H9 (cell line): ENCODE results near the gene WAPL. TPM values are rescaled to one million over a fixed set of nuclear protein-coding genes. Genes with fewer than 3 reads are reported as not detected.

ENCODE experiments used
- DNase-seq: peaks from one replicate; pipeline ENCODE4 v3.0.0-alpha.2; 2017
- H2AFZ ChIP-seq: one replicate; pipeline ENCODE4 v1.6.1; 2013; ENCODE audit warnings: mild to moderate bottlenecking, low read length, control low read depth, moderate library complexity
- H2AK5ac ChIP-seq: 2 replicates; pipeline ENCODE4 v1.6.1; 2013; ENCODE audit warnings: low read length, control low read depth, mixed read lengths; ENCODE audit not compliant: insufficient read length
- H2BK120ac ChIP-seq: one replicate; pipeline ENCODE4 v1.6.1; 2013; ENCODE audit warnings: low read depth, mild to moderate bottlenecking, low read length, control low read depth, inconsistent platforms; ENCODE audit not compliant: poor library complexity, severe bottlenecking
- H2BK12ac ChIP-seq: 2 replicates; pipeline ENCODE4 v1.6.1; 2013; ENCODE audit warnings: low read length, control low read depth, mixed read lengths, low read depth; ENCODE audit not compliant: insufficient read length
- H2BK15ac ChIP-seq: 2 replicates; pipeline ENCODE4 v1.6.1; 2013; ENCODE audit warnings: low read depth, low read length, control low read depth
- H2BK20ac ChIP-seq: one replicate; pipeline ENCODE4 v1.6.1; 2013; ENCODE audit warnings: low read depth, mild to moderate bottlenecking, low read length, control low read depth, inconsistent platforms; ENCODE audit not compliant: poor library complexity, severe bottlenecking
- H2BK5ac ChIP-seq: 2 replicates; pipeline ENCODE4 v1.6.1; 2013; ENCODE audit warnings: low read length, control low read depth, mixed read lengths; ENCODE audit not compliant: insufficient read length
- H3K14ac ChIP-seq: 2 replicates; pipeline ENCODE4 v1.6.1; 2013; ENCODE audit warnings: low read length, control low read depth; ENCODE audit not compliant: insufficient read depth
- H3K18ac ChIP-seq: 2 replicates; pipeline ENCODE4 v1.6.1; 2013; ENCODE audit warnings: low read depth, mild to moderate bottlenecking, mixed read lengths, low read length, control low read depth; ENCODE audit not compliant: insufficient read length
- H3K23ac ChIP-seq: 2 replicates; pipeline ENCODE4 v1.6.1; 2013; ENCODE audit warnings: low read length, control low read depth, mixed read lengths, low read depth; ENCODE audit not compliant: insufficient read length
- H3K23me2 ChIP-seq: 2 replicates; pipeline ENCODE4 v1.6.1; 2013; ENCODE audit warnings: low read depth, mild to moderate bottlenecking, mixed read lengths, low read length, control low read depth; ENCODE audit not compliant: insufficient read length, poor library complexity, severe bottlenecking
- H3K27ac ChIP-seq: 2 replicates; pipeline ENCODE4 v1.5.1; 2013; ENCODE audit warnings: low read length, control low read depth, mixed read lengths, low read depth; ENCODE audit not compliant: insufficient read length
- H3K27me3 ChIP-seq: 2 replicates; pipeline ENCODE4 v1.6.1; 2013; ENCODE audit warnings: low read length, control low read depth, inconsistent platforms; ENCODE audit not compliant: insufficient read depth
- H3K4ac ChIP-seq: 2 replicates; pipeline ENCODE4 v1.6.1; 2013; ENCODE audit warnings: low read depth, mild to moderate bottlenecking, control low read depth, inconsistent platforms, low read length, moderate library complexity
- H3K4me1 ChIP-seq: 2 replicates; pipeline ENCODE4 v1.6.1; 2013; ENCODE audit warnings: low read length, control low read depth, inconsistent platforms; ENCODE audit not compliant: insufficient read depth
- H3K4me2 ChIP-seq: 2 replicates; pipeline ENCODE4 v1.6.1; 2013; ENCODE audit warnings: low read length, control low read depth, mixed read lengths; ENCODE audit not compliant: insufficient read length, insufficient read depth
- H3K56ac ChIP-seq: 2 replicates; pipeline ENCODE4 v1.6.1; 2013; ENCODE audit warnings: low read depth, mild to moderate bottlenecking, mixed read lengths, low read length, control low read depth; ENCODE audit not compliant: insufficient read length
- H3K79me1 ChIP-seq: 2 replicates; pipeline ENCODE4 v1.6.1; 2013; ENCODE audit warnings: low read depth, mild to moderate bottlenecking, moderate library complexity, low read length, control low read depth, inconsistent platforms; ENCODE audit not compliant: insufficient read depth, poor library complexity, severe bottlenecking
- H3K79me2 ChIP-seq: 2 replicates; pipeline ENCODE4 v1.6.1; 2013; ENCODE audit warnings: low read length, control low read depth, inconsistent platforms; ENCODE audit not compliant: insufficient read depth
- H3K9ac ChIP-seq: 2 replicates; pipeline ENCODE4 v1.6.1; 2013; ENCODE audit warnings: low read length, control low read depth, mixed read lengths; ENCODE audit not compliant: insufficient read length; ENCODE audit errors: extremely low read depth
- H3K9me3 ChIP-seq: one replicate; pipeline ENCODE4 v1.6.1; 2013; ENCODE audit warnings: low read depth, low read length, inconsistent platforms; ENCODE audit not compliant: control insufficient read depth
- H3T11ph ChIP-seq: one replicate; pipeline ENCODE4 v1.6.1; 2013; ENCODE audit warnings: mild to moderate bottlenecking, low read length, control low read depth, inconsistent platforms
- H4K20me1 ChIP-seq: one replicate; pipeline ENCODE4 v1.6.1; 2013; ENCODE audit not compliant: control insufficient read depth, insufficient read length, insufficient read depth
- H4K5ac ChIP-seq: 2 replicates; pipeline ENCODE4 v1.6.1; 2013; ENCODE audit warnings: low read depth, mild to moderate bottlenecking, mixed read lengths, low read length, control low read depth; ENCODE audit not compliant: insufficient read length
- H4K8ac ChIP-seq: replicated peaks from 2 replicates; pipeline ENCODE4 v1.6.1; 2013; ENCODE audit warnings: low read length, control low read depth, mixed read lengths, low read depth; ENCODE audit not compliant: insufficient read length
- H4K91ac ChIP-seq: 2 replicates; pipeline ENCODE4 v1.6.1; 2013; ENCODE audit warnings: low read depth, mild to moderate bottlenecking, moderate library complexity, mixed read lengths, low read length, control low read depth; ENCODE audit not compliant: insufficient read length
- H3K27ac Mint-ChIP-seq, 3 experiments: 2 replicates in 2 of 3; 3 replicates in 1 of 3; pipeline ENCODE4 v1.8.0; 2020 to 2021; ENCODE audit warnings: mixed read lengths in 3 of 3, mild to moderate bottlenecking in 1 of 3, moderate library complexity in 1 of 3
- H3K27me3 Mint-ChIP-seq: 2 replicates; pipeline ENCODE4 v1.8.0; 2021; ENCODE audit warnings: low read depth, mild to moderate bottlenecking, moderate library complexity, mixed read lengths
- H3K36me3 Mint-ChIP-seq, 3 experiments: 2 replicates in 2 of 3; 3 replicates in 1 of 3; pipeline ENCODE4 v1.8.0; 2020 to 2021; ENCODE audit warnings: low read depth in 3 of 3, mixed read lengths in 3 of 3; ENCODE audit not compliant: insufficient read depth in 1 of 3
- H3K4me1 Mint-ChIP-seq, 2 experiments: 2 replicates each; pipeline ENCODE4 v1.8.0; 2020; ENCODE audit warnings: mixed read lengths in 2 of 2
- H3K4me3 Mint-ChIP-seq, 2 experiments: 2 replicates in 1 of 2; 3 replicates in 1 of 2; pipeline ENCODE4 v1.8.0; 2020 to 2021; ENCODE audit warnings: mild to moderate bottlenecking in 2 of 2, mixed read lengths in 2 of 2, moderate library complexity in 1 of 2
- H3K9me3 Mint-ChIP-seq, 2 experiments: 2 replicates in 1 of 2; 3 replicates in 1 of 2; pipeline ENCODE4 v1.8.0; 2020; ENCODE audit warnings: mild to moderate bottlenecking in 2 of 2, mixed read lengths in 2 of 2, moderate library complexity in 1 of 2
- WGBS: extraction: QIAGEN DNeasy Blood & Tissue Kit; methylation state at CpG from one replicate; pipeline ENCODE4 v1.1.7; 2013; ENCODE audit warnings: missing lambda C conversion rate, low lambda C conversion rate, mixed read lengths; ENCODE audit not compliant: insufficient read length; ENCODE audit errors: extremely low coverage; 5-methylcytosine and 5-hydroxymethylcytosine counted together
- total RNA-seq: library from RNA; stranded (reverse); gene quantifications from 2 replicates; pipeline ENCODE4 v1.2.1, GENCODE V29; 2021
- TF ChIP-seq, protein P1 (sequence below): fragments of 200-600 bp; sonication (generic); conservative IDR thresholded peaks from 3 replicates; pipeline ENCODE4 v1.8.0; 2021; ENCODE audit warnings: antibody characterized with exemption, mild to moderate bottlenecking

The WAPL gene
- total RNA-seq, 1 experiment from 2014 or later, result 61.4 TPM

DNA sequence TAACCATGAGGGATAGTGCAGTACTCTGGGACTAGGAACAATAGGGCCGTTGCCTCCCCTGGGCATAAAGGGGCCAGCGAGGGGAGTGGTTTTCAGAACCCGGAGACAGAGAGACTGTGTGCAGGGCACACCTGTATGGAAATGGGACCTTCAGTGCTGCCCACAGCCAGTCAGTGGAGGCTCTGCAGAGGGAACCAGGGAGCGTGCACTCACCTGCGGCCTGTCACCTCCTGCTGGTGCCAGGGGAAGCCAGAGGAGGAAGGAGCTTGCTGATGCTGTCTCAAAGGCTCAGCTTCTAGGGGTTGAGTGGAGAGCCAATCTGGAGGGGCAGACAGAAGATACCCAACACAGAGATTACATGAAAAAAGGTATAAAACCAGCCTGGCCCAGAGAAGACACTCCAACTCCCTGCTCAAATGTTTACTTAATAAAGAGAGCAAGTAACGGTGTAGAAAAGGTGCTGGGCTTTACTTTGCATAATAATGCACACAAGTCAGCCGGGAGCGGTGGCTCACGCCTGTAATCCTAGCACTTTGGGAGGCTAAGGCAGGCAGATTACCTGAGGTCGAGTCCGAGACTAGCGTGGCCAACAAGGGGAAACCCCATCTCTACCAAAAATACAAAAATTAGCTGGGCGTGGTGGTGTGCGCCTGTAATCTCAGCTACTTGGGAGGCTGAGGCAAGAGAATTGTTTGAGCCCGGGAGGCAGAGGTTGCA lies 35.5 kb upstream of the WAPL start:
- Histone ChIP-seq H4K91ac (no peak overlapping the region), H3K23ac (no peak overlapping the region), H3K4me1 (peaks cover 3% of the 10 kb centered on the region; the same call in 1 of the 2 replicates), H2AK5ac (no peak overlapping the region), H3K9me3 (no peaks in the 10 kb centered on the region), H3K23me2 (no peaks in the 10 kb centered on the region), H3K27ac (no peak overlapping the region), H2BK5ac (no peak overlapping the region), H3K4ac (no peak overlapping the region), H3K9ac (no peak overlapping the region), H3K79me2 (no peaks in the 10 kb centered on the region), H2BK12ac (no peak overlapping the region), H3T11ph (no peak overlapping the region), H3K79me1 (no peaks in the 10 kb centered on the region), H2BK20ac (no peak overlapping the region), H2BK120ac (no peak overlapping the region), H2AFZ (no peak overlapping the region), H4K5ac (no peak overlapping the region), H3K27me3 (no peaks in the 10 kb centered on the region), H3K18ac (no peak overlapping the region), H4K8ac (no peak overlapping the region), H4K20me1 (no peaks in the 10 kb centered on the region), H3K4me2 (no peak overlapping the region), H3K56ac (no peak overlapping the region), H3K14ac (no peak overlapping the region), H2BK15ac (no peak overlapping the region)
- TF ChIP-seq, protein P1, sequence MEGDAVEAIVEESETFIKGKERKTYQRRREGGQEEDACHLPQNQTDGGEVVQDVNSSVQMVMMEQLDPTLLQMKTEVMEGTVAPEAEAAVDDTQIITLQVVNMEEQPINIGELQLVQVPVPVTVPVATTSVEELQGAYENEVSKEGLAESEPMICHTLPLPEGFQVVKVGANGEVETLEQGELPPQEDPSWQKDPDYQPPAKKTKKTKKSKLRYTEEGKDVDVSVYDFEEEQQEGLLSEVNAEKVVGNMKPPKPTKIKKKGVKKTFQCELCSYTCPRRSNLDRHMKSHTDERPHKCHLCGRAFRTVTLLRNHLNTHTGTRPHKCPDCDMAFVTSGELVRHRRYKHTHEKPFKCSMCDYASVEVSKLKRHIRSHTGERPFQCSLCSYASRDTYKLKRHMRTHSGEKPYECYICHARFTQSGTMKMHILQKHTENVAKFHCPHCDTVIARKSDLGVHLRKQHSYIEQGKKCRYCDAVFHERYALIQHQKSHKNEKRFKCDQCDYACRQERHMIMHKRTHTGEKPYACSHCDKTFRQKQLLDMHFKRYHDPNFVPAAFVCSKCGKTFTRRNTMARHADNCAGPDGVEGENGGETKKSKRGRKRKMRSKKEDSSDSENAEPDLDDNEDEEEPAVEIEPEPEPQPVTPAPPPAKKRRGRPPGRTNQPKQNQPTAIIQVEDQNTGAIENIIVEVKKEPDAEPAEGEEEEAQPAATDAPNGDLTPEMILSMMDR, result no peak
- Mint-ChIP-seq H3K27me3 (no peaks in the 10 kb centered on the region; the same call in 1 of the 2 replicates), H3K4me3 (no peak overlapping the region), H3K36me3 (no peaks in the 10 kb centered on the region; a peak in 1 of 7 replicates), H3K4me1 (peaks cover 10 to 13% of the 10 kb centered on the region in 2 experiments), H3K27ac (no peak overlapping the region), H3K9me3 (peaks cover 2 to 6% of the 10 kb centered on the region in 2 experiments; a peak in 3 of 5 replicates)
- no peak for DNase-seq
- no CpG with 5 or more reads among the region's 15 CpGs for whole genome bisulfite sequencing
